Measurements from ENCODE around the gene DELE1. TPM values are rescaled to one million over a fixed set of nuclear protein-coding genes. Genes with fewer than 3 reads are reported as not detected.

Gene DELE1
- total RNA-seq, 1 donor from 2014 or later, result 62.3 TPM

GRCh38 chr5:141879941-141880738, 43.5 kb upstream of the DELE1 start:
- TF ChIP-seq CTCF (IDR thresholded peaks at IDR 0.05; ENCODE audit: insufficient read depth, low read length, poor library complexity, severe bottlenecking), result no peak
- no peak for DNase-seq (ENCODE audit: low read depth)

GRCh38 chr5:141880961-141881801, 42.5 kb upstream of the DELE1 start:
- no peaks in the 10 kb centered on the region for H3K36me3 ChIP-seq (ENCODE audit: control insufficient read depth, insufficient read depth, low read length)
- no peak for DNase-seq (ENCODE audit: low read depth)
- no peak for TF ChIP-seq CTCF (IDR thresholded peaks at IDR 0.05; ENCODE audit: insufficient read depth, low read length, poor library complexity, severe bottlenecking)
- no peak overlapping the region for H3K4me3 ChIP-seq (ENCODE audit: low read depth, low read length)
- H3K27me3 ChIP-seq (ENCODE audit: control insufficient read depth, insufficient read depth, low read length), result peaks cover 64% of the 10 kb centered on the region

More at GRCh38 chr5:141879941-141880738, 43.5 kb upstream of the DELE1 start:
- peaks cover 75% of the 10 kb centered on the region for H3K27me3 ChIP-seq (ENCODE audit: control insufficient read depth, insufficient read depth, low read length)
- H3K4me3 ChIP-seq (ENCODE audit: low read depth, low read length), result no peak overlapping the region
- no peaks in the 10 kb centered on the region for H3K36me3 ChIP-seq (ENCODE audit: control insufficient read depth, insufficient read depth, low read length)

GRCh38 chr5:141881886-141882285, 41.8 kb upstream of the DELE1 start:
- no peak for DNase-seq (ENCODE audit: low read depth)
- H3K27me3 ChIP-seq (ENCODE audit: control insufficient read depth, insufficient read depth, low read length), result peaks cover 57% of the 10 kb centered on the region
- H3K4me3 ChIP-seq (ENCODE audit: low read depth, low read length), result no peak overlapping the region
- H3K36me3 ChIP-seq (ENCODE audit: control insufficient read depth, insufficient read depth, low read length), result no peaks in the 10 kb centered on the region
- TF ChIP-seq CTCF (IDR thresholded peaks at IDR 0.05; ENCODE audit: insufficient read depth, low read length, poor library complexity, severe bottlenecking), result no peak

- Histone ChIP-seq H3K27me3 (ENCODE audit: control insufficient read depth, insufficient read depth, low read length) (peaks cover 49% of the 10 kb centered on the region), H3K36me3 (ENCODE audit: control insufficient read depth, insufficient read depth, low read length) (no peaks in the 10 kb centered on the region), H3K4me3 (ENCODE audit: low read depth, low read length) (no peak overlapping the region)
- DNase-seq (ENCODE audit: low read depth), result no peak
- no peak for TF ChIP-seq CTCF (IDR thresholded peaks at IDR 0.05; ENCODE audit: insufficient read depth, low read length, poor library complexity, severe bottlenecking)
Measured at GRCh38 chr5:141882594-141883183, 41.0 kb upstream of the DELE1 start.

GRCh38 chr5:141883184-141883891, 40.3 kb upstream of the DELE1 start:
- no peak for DNase-seq (ENCODE audit: low read depth)
- no peak overlapping the region for H3K4me3 ChIP-seq (ENCODE audit: low read depth, low read length)
- TF ChIP-seq CTCF (IDR thresholded peaks at IDR 0.05; ENCODE audit: insufficient read depth, low read length, poor library complexity, severe bottlenecking), result no peak
- H3K36me3 ChIP-seq (ENCODE audit: control insufficient read depth, insufficient read depth, low read length), result no peaks in the 10 kb centered on the region
- H3K27me3 ChIP-seq (ENCODE audit: control insufficient read depth, insufficient read depth, low read length), result peaks cover 47% of the 10 kb centered on the region
